ENCODE results near the gene TFAP2C. TPM values are rescaled to one million over a fixed set of nuclear protein-coding genes. Genes with fewer than 3 reads are reported as not detected.

The TFAP2C gene
- total and polyA plus RNA-seq, 2 donors (not counting 3 experiments of a cell fraction or from before 2014, with no cell fraction given), result 0.06 TPM; not detected in 1

DNA sequence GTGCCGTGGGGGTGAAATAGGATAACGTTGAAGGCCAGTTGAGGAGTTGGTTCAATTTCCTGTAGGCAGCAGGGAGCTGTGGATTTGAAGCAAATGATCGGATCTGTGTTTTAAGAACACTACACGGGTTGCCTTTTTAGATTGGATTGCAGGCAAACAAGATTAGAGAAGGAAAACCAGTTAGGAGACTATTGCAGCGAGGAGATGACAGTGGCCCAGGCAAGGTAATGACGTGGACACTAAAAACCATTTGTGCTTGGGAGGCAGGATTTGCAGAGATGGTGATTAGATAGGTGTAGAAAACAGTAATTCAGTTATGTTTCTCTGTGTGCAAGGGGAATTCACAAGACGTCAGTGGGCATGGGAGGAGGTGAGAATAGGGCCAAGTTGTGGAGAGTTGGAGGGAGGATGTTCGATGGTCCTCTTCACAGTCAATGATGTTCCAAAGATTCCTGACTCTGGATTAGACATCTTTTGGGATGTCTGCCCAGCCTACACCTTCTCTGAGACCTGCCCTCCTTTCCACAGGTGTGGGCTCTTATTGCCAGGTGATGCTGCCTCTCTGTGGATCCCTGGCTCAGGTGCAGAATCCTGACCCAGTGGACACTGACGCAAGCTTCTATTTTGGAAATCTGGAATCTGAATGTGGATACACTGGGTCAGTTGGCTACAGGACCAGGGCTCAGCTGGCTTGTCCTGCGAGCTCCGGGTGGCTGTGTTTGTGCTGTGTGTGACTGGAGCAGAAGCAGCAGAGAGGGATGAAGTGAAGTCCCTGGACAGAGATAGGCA, 54.2 kb downstream of the TFAP2C start:
- Histone ChIP-seq H2AFZ (ENCODE audit: low read depth, low read length) (no peak overlapping the region), H3K9me1 (replicated peaks; ENCODE audit: control insufficient read depth, extremely low read depth, insufficient read depth, low read length) (no peaks in the 10 kb centered on the region), H4K20me1 (replicated peaks; ENCODE audit: control insufficient read depth, extremely low read depth, insufficient read depth, low read length) (no peaks in the 10 kb centered on the region), H3K27me3 (ENCODE audit: control insufficient read depth in 2 of 2, insufficient read depth in 2 of 2, low read length in 2 of 2) (no peaks in the 10 kb centered on the region), H3K9me3 (replicated peaks; ENCODE audit: control insufficient read depth, insufficient read depth, low read length) (no peaks in the 10 kb centered on the region), H3K4me1 (ENCODE audit: control insufficient read depth, extremely low read depth, insufficient read depth, low read length) (no peaks in the 10 kb centered on the region), H3K4me2 (ENCODE audit: insufficient read depth, low read length) (no peak overlapping the region), H3K79me2 (ENCODE audit: control insufficient read depth, insufficient read depth, low read length) (no peaks in the 10 kb centered on the region), H3K4me3 (replicated peaks in 1 of 3; ENCODE audit: insufficient read depth in 1 of 3, low read depth in 1 of 3, low read length in 3 of 3) (no peak overlapping the region), H3K36me3 (ENCODE audit: control insufficient read depth in 2 of 2, extremely low read depth in 1 of 2, insufficient read depth in 2 of 2, low read length in 2 of 2) (no peaks in the 10 kb centered on the region), H3K27ac (ENCODE audit: insufficient read depth, low read depth, low read length) (no peak overlapping the region), H3K9ac (replicated peaks; ENCODE audit: extremely low read depth, insufficient read depth, low read length) (no peak overlapping the region)
- TF ChIP-seq POLR2AphosphoS5 (IDR thresholded peaks at IDR 0.05; ENCODE audit: insufficient read depth, low read depth, low read length) (no peak), FOS (IDR thresholded peaks at IDR 0.05; ENCODE audit: borderline replicate concordance, insufficient read depth, low read length) (no peak), MYC (IDR thresholded peaks at IDR 0.05; ENCODE audit: low read depth, low read length) (no peak), GATA2 (IDR thresholded peaks at IDR 0.05; ENCODE audit: insufficient read depth, insufficient read length, low read depth, low read length) (no peak), POLR2A (IDR thresholded peaks at IDR 0.05; ENCODE audit: low read depth, low read length) (no peak), MAX (IDR thresholded peaks at IDR 0.05; ENCODE audit: insufficient read depth, insufficient read length) (no peak), CTCF (IDR thresholded peaks at IDR 0.05; ENCODE audit: extremely low read depth in 1 of 2, insufficient read depth in 1 of 2, low read depth in 1 of 2, low read length in 2 of 2) (no peak), JUN (IDR thresholded peaks at IDR 0.05; ENCODE audit: borderline replicate concordance, insufficient read depth, insufficient read length, low read depth) (no peak), EZH2 (IDR thresholded peaks at IDR 0.05; ENCODE audit: borderline replicate concordance, low read depth, low read length, severe bottlenecking) (no peak)
- intact Hi-C loops (cut with micrococcal nuclease), result no loop called here
- FAIRE-seq (no peak), DNase-seq (ENCODE audit: low read depth, low spot score) (no peak)
- dilution Hi-C loops (cut with MboI; ENCODE audit: extremely low pct_ligation_motif_present, low sequenced_read_pairs), result no loop called here
- BruUV-seq (replicated peaks), result no TSS peak
- ChIA-PET CTCF (no interaction called here), POLR2A (no interaction called here)

Data from endothelial cell of umbilical vein (primary cell).